ENCODE data around the gene CNDP2. TPM values are rescaled to one million over a fixed set of nuclear protein-coding genes. Genes with fewer than 3 reads are reported as not detected.
A peak's percentile ranks its signal among the peaks of the same experiment; 100 is the strongest.

The CNDP2 gene
- total RNA-seq, 1 experiment from 2014 or later = 57.6 TPM

DNA sequence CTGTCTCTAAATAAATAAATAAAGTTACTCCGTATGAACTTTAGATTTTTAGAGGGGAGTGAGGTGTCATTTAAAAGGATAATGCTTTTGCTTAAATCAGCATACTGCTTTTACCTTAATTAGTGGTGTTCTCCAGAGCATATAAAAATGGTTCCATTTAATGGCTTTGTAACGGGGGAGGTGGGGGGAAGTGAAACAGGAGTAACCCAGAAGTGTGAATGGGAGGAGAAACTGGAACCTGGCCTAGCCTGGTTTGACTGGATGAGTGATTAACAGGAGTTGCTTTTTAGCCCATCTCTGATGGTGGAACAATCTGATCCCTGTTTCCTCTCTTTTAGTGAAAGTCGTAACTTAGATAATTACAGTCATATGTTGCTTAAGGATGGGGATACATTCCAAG is 1.6 kb downstream of the CNDP2 start:
- peaks cover 34% of the 10 kb centered on the region for H3K4me1 ChIP-seq (ENCODE audit: insufficient read depth, low read length)
- ChIA-PET CTCF (no interaction called here), POLR2A (ENCODE audit: unreplicated experiment) (no interaction called here)
- H3K79me2 ChIP-seq (ENCODE audit: low read length) = peaks cover 39% of the 10 kb centered on the region
- no peak overlapping the region for H2AFZ ChIP-seq (ENCODE audit: low read length)
- intact Hi-C loops (cut with micrococcal nuclease) = loop anchor here (5.0 to 10.0 kb wide), 2 partner anchors 63 to 300 kb away; no protein-coding TSS in a partner anchor
- H3K36me3 ChIP-seq (ENCODE audit: low read depth, low read length) = peaks cover 13% of the 10 kb centered on the region; the same call in 1 of the 2 replicates
- no peaks in the 10 kb centered on the region for H3K9me2 ChIP-seq (replicated peaks; ENCODE audit: low read length)
- TF ChIP-seq, protein P1, sequence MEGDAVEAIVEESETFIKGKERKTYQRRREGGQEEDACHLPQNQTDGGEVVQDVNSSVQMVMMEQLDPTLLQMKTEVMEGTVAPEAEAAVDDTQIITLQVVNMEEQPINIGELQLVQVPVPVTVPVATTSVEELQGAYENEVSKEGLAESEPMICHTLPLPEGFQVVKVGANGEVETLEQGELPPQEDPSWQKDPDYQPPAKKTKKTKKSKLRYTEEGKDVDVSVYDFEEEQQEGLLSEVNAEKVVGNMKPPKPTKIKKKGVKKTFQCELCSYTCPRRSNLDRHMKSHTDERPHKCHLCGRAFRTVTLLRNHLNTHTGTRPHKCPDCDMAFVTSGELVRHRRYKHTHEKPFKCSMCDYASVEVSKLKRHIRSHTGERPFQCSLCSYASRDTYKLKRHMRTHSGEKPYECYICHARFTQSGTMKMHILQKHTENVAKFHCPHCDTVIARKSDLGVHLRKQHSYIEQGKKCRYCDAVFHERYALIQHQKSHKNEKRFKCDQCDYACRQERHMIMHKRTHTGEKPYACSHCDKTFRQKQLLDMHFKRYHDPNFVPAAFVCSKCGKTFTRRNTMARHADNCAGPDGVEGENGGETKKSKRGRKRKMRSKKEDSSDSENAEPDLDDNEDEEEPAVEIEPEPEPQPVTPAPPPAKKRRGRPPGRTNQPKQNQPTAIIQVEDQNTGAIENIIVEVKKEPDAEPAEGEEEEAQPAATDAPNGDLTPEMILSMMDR (conservative IDR thresholded peaks at IDR 0.05; ENCODE audit: low read depth, low read length) = no peak
- no peak for TF ChIP-seq EZH2phosphoT487 (IDR thresholded peaks at IDR 0.05; ENCODE audit: borderline replicate concordance, low read length)
- TF ChIP-seq EZH2 (IDR thresholded peaks at IDR 0.05; ENCODE audit: low read length, unreplicated experiment) = no peak
- H3K9me3 ChIP-seq (ENCODE audit: low read length) = no peaks in the 10 kb centered on the region
- H3K9ac ChIP-seq (ENCODE audit: low read length) = no peak overlapping the region
- H3K27ac ChIP-seq (ENCODE audit: low read length) = no peak overlapping the region
- no peak for ATAC-seq
- H3K27me3 ChIP-seq (ENCODE audit: low read length) = no peaks in the 10 kb centered on the region
- no peak for DNase-seq
- no TSS peak for BruUV-seq (replicated peaks)
- H3K4me2 ChIP-seq (ENCODE audit: low read length) = peak overlapping the region; percentile 95
- H4K20me1 ChIP-seq (ENCODE audit: low read length) = no peaks in the 10 kb centered on the region
- H3K4me3 ChIP-seq (ENCODE audit: low read length) = no peak overlapping the region
- no peaks in the 10 kb centered on the region for H3F3A ChIP-seq (ENCODE audit: low read length, unreplicated experiment)

DNA sequence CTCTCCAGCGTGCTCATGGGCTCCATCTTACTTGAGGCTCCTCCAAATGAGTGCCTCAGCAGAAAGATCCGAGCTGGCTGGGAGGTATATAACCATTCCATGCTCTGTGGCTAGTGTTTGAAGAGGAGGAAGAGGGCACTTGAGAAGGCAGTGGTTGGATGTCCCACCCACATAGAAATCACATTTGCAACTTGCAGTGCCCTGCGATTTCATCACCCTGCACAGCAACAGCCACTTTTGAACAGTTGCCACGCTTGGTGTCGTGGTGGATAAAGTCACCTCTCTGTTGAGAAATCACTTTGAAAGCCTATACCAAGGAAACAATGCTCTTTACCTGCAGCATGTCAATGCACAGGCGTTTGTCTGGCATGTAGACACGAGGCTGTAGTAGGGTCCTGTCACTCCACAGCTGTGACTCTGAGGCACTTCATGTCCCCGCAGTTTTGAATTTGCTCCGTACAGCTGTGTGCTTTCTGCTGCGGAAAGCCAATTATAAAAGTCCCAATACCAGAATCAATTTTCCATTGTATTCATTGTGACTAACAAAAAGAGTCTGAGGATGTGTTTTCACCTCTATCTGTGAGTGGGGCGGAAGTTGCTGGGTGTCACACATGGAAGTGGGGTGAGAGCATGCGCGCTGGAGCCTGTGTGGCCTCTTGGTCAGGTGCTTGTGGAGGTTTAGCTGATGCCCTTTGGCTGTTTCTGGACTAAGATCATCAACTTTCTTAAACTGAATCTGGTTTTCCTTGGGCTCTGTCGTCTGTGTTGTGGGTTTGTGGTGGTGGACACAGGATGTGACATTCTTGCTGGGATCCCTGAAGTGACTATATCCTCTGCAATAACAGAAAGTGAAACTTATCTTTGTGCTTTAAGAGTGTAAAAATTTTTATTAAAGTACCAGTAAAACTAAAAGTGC is 2.8 kb downstream of the CNDP2 start:
- H3K4me2 ChIP-seq (ENCODE audit: low read length) = peak overlapping the region; percentile 77

More for the DNA sequence above, 2.8 kb downstream of the CNDP2 start:
- H3K36me3 ChIP-seq (ENCODE audit: low read depth, low read length) = peaks cover 13% of the 10 kb centered on the region; the same call in 1 of the 2 replicates
- TSS peak; percentile 49 for BruUV-seq (replicated peaks)
- ChIA-PET CTCF (no interaction called here), POLR2A (ENCODE audit: unreplicated experiment) (no interaction called here)
- H4K20me1 ChIP-seq (ENCODE audit: low read length) = no peaks in the 10 kb centered on the region
- H3K9ac ChIP-seq (ENCODE audit: low read length) = peak overlapping the region; percentile 34
- peak overlapping the region; percentile 21; the same call in 1 of the 2 replicates for H3K27ac ChIP-seq (ENCODE audit: low read length)
- peak overlapping the region; percentile 56 for H3K4me3 ChIP-seq (ENCODE audit: low read length)
- H3F3A ChIP-seq (ENCODE audit: low read length, unreplicated experiment) = no peaks in the 10 kb centered on the region
- H3K4me1 ChIP-seq (ENCODE audit: insufficient read depth, low read length) = peaks cover 34% of the 10 kb centered on the region
- H2AFZ ChIP-seq (ENCODE audit: low read length) = peak overlapping the region; percentile 73
- peaks cover 39% of the 10 kb centered on the region for H3K79me2 ChIP-seq (ENCODE audit: low read length)
- no peak; the same call in 1 of the 2 replicates for ATAC-seq
- no peaks in the 10 kb centered on the region for H3K9me3 ChIP-seq (ENCODE audit: low read length)
- DNase-seq = no peak
- no peaks in the 10 kb centered on the region for H3K27me3 ChIP-seq (ENCODE audit: low read length)
- H3K9me2 ChIP-seq (replicated peaks; ENCODE audit: low read length) = no peaks in the 10 kb centered on the region
- TF ChIP-seq, protein P1 (conservative IDR thresholded peaks at IDR 0.05; ENCODE audit: low read depth, low read length) = no peak
- TF ChIP-seq EZH2phosphoT487 (IDR thresholded peaks at IDR 0.05; ENCODE audit: borderline replicate concordance, low read length) = no peak
- no peak for TF ChIP-seq EZH2 (IDR thresholded peaks at IDR 0.05; ENCODE audit: low read length, unreplicated experiment)
- intact Hi-C loops (cut with micrococcal nuclease) = loop anchor here (1.0 to 10.0 kb wide), 3 partner anchors 53 to 302 kb away; no protein-coding TSS in a partner anchor
